MCF 10A (cell line): ENCODE data around the gene OSCP1. TPM values are rescaled to one million over a fixed set of nuclear protein-coding genes. Genes with fewer than 3 reads are reported as not detected.

Experiments
- BruUV-seq: library from RNA; stranded (reverse); fragments of 400-500 nt; replicated peaks from 2 replicates; lab custom pipeline; 2021; lab: Mats Ljungman, UMichigan
- CTCF ChIA-PET: fragments of 300-600 bp; sonication (Branson Sonifier 250); formaldehyde crosslinking; extraction: SDS; loops from one replicate; lab custom pipeline; 2021; ENCODE audit warnings: antibody characterized with exemption, inconsistent platforms; lab: Yijun Ruan, JAX
- POLR2A ChIA-PET: fragments of 300-600, 350-650 bp; sonication (Branson Sonifier 250); formaldehyde crosslinking; extraction: SDS; loops from one replicate; lab custom pipeline; 2020; ENCODE audit warnings: antibody characterized with exemption, inconsistent platforms; lab: Yijun Ruan, JAX
- DNase-seq: peaks from one replicate; pipeline ENCODE4 v3.0.0-alpha.2; 2018; ENCODE audit not compliant: unreplicated experiment
- H3K27ac Mint-ChIP-seq: one replicate; pipeline ENCODE4 v1.8.0; 2022; ENCODE audit warnings: mild to moderate bottlenecking, low read depth, mixed read lengths; ENCODE audit not compliant: unreplicated experiment
- H3K27me3 Mint-ChIP-seq: one replicate; pipeline ENCODE4 v1.8.0; 2022; ENCODE audit warnings: mixed read lengths; ENCODE audit not compliant: insufficient read depth, unreplicated experiment
- H3K36me3 Mint-ChIP-seq: one replicate; pipeline ENCODE4 v1.8.0; 2022; ENCODE audit warnings: mild to moderate bottlenecking, moderate library complexity, mixed read lengths; ENCODE audit not compliant: insufficient read depth, unreplicated experiment
- H3K4me1 Mint-ChIP-seq: one replicate; pipeline ENCODE4 v1.8.0; 2022; ENCODE audit warnings: mixed read lengths; ENCODE audit not compliant: insufficient read depth, unreplicated experiment
- H3K4me3 Mint-ChIP-seq: one replicate; pipeline ENCODE4 v1.8.0; 2022; ENCODE audit warnings: mild to moderate bottlenecking, moderate library complexity, mixed read lengths; ENCODE audit not compliant: unreplicated experiment
- H3K9me3 Mint-ChIP-seq: one replicate; pipeline ENCODE4 v1.8.0; 2022; ENCODE audit warnings: mixed read lengths; ENCODE audit not compliant: unreplicated experiment
- intact Hi-C: fragments of 100-400 bp; cut with micrococcal nuclease; formaldehyde crosslinking; loops from 2 replicates; pipeline ENCODE4 v1.14.1; 2022
- total RNA-seq: library from RNA; stranded (reverse); gene quantifications from 2 replicates; pipeline ENCODE4 v1.2.3, GENCODE V29; 2022
- TF ChIP-seq, protein P1 (sequence below): fragments of 200-600 bp; IDR thresholded peaks from one replicate; pipeline ENCODE4 v1.8.0; 2022; ENCODE audit warnings: antibody characterized with exemption, mild to moderate bottlenecking; ENCODE audit not compliant: unreplicated experiment

OSCP1 gene
- total RNA-seq, 1 experiment from 2014 or later = 7.6 TPM

GRCh38 chr1:36420409-36420808 is 29.8 kb downstream of the OSCP1 start:
- Mint-ChIP-seq H3K27ac (no peak overlapping the region), H3K4me1 (peaks cover 8% of the 10 kb centered on the region), H3K4me3 (no peak overlapping the region), H3K27me3 (no peaks in the 10 kb centered on the region), H3K36me3 (peaks cover 2% of the 10 kb centered on the region), H3K9me3 (no peaks in the 10 kb centered on the region)
- intact Hi-C loops = loop anchor here (1.0 to 2.0 kb wide), 6 partner anchors 34 to 321 kb away; partner anchors contain the start of genes SH3D21 and TRAPPC3
- ChIA-PET POLR2A (interaction anchor here (0.6 to 2.1 kb wide), 3 partner anchors 23 to 114 kb away, joined by 3 to 7 read pairs (median 5); partner anchors contain the start of genes LSM10 and SH3D21), CTCF (interaction anchor here (0.6 to 2.3 kb wide), 20 partner anchors 9 to 1395 kb away, joined by 3 to 36 read pairs (median 4); partner anchors contain the start of genes LSM10 and TRAPPC3)
- TF ChIP-seq, protein P1, sequence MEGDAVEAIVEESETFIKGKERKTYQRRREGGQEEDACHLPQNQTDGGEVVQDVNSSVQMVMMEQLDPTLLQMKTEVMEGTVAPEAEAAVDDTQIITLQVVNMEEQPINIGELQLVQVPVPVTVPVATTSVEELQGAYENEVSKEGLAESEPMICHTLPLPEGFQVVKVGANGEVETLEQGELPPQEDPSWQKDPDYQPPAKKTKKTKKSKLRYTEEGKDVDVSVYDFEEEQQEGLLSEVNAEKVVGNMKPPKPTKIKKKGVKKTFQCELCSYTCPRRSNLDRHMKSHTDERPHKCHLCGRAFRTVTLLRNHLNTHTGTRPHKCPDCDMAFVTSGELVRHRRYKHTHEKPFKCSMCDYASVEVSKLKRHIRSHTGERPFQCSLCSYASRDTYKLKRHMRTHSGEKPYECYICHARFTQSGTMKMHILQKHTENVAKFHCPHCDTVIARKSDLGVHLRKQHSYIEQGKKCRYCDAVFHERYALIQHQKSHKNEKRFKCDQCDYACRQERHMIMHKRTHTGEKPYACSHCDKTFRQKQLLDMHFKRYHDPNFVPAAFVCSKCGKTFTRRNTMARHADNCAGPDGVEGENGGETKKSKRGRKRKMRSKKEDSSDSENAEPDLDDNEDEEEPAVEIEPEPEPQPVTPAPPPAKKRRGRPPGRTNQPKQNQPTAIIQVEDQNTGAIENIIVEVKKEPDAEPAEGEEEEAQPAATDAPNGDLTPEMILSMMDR = no peak
- DNase-seq = no peak
- no TSS peak for BruUV-seq

GRCh38 chr1:36419569-36419968 is 30.7 kb downstream of the OSCP1 start:
- Mint-ChIP-seq H3K4me1 (peaks cover 8% of the 10 kb centered on the region), H3K27me3 (no peaks in the 10 kb centered on the region), H3K36me3 (no peaks in the 10 kb centered on the region), H3K9me3 (no peaks in the 10 kb centered on the region), H3K4me3 (no peak overlapping the region), H3K27ac (no peak overlapping the region)
- TF ChIP-seq, protein P1 = no peak
- intact Hi-C loops = no loop called here
- DNase-seq = no peak
- ChIA-PET POLR2A (interaction anchor here (0.5 to 2.1 kb wide), 4 partner anchors 22 to 271 kb away, joined by 3 to 7 read pairs (median 3); partner anchors contain the start of genes LSM10 and OSCP1), CTCF (interaction anchor here (0.6 to 2.3 kb wide), 17 partner anchors 12 to 270 kb away, joined by 3 to 36 read pairs (median 4); partner anchors contain the start of genes LSM10 and TRAPPC3)
- no TSS peak for BruUV-seq

GRCh38 chr1:36419140-36419539 is 31.1 kb downstream of the OSCP1 start:
- CTCF ChIA-PET = interaction anchor here (0.6 to 2.3 kb wide), 17 partner anchors 12 to 270 kb away, joined by 3 to 36 read pairs (median 4); partner anchors contain the start of gene TRAPPC3
- DNase-seq = no peak
- intact Hi-C loops = no loop called here
- POLR2A ChIA-PET = interaction anchor here (0.5 to 2.1 kb wide), 4 partner anchors 22 to 270 kb away, joined by 3 to 7 read pairs (median 3); partner anchors contain the start of genes LSM10 and OSCP1
- H3K27me3 Mint-ChIP-seq = no peaks in the 10 kb centered on the region
- H3K9me3 Mint-ChIP-seq = no peaks in the 10 kb centered on the region
- TF ChIP-seq, protein P1 = no peak
- BruUV-seq = no TSS peak
- H3K4me1 Mint-ChIP-seq = peaks cover 8% of the 10 kb centered on the region
- H3K4me3 Mint-ChIP-seq = no peak overlapping the region
- no peak overlapping the region for H3K27ac Mint-ChIP-seq
- H3K36me3 Mint-ChIP-seq = no peaks in the 10 kb centered on the region

DNA sequence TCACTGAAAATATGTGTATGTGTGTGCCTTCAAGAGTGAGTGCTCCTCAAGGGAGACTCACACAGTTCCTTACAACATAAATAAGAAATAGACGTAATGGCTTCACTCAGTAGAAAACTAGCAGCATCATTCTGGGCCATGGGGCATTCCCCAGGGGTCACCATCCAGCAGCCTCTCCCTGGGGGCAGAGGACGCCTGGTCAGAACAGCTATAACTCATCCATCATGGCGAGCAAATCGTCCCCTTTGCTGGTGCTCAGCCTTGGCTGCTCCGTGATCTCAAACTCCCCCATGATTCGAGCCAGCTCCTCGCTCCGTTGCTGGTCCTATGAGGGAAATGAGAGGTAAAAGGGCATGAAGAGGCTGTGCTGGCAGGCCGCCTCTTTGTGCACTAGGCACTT is 32.3 kb downstream of the OSCP1 start:
- H3K27ac Mint-ChIP-seq = no peak overlapping the region
- H3K4me1 Mint-ChIP-seq = peaks cover 8% of the 10 kb centered on the region
- no peak overlapping the region for H3K4me3 Mint-ChIP-seq

More for the DNA sequence above, 32.3 kb downstream of the OSCP1 start:
- no TSS peak for BruUV-seq
- Mint-ChIP-seq H3K36me3 (no peaks in the 10 kb centered on the region), H3K27me3 (no peaks in the 10 kb centered on the region), H3K9me3 (no peaks in the 10 kb centered on the region)
- CTCF ChIA-PET = interaction anchor here (1.0 to 3.0 kb wide), 3 partner anchors 39 to 75 kb away, joined by 4 to 12 read pairs (median 5); no protein-coding TSS in a partner anchor
- TF ChIP-seq, protein P1 = no peak
- no peak for DNase-seq
- POLR2A ChIA-PET = interaction anchor here (0.6 kb wide), 1 partner anchor 65 kb away, joined by 3 read pairs; no protein-coding TSS in a partner anchor
- intact Hi-C loops = no loop called here
